GM19240 (cell line): ENCODE measurements around the gene PPP2R3A.
A peak's percentile ranks its signal among the peaks of the same experiment; 100 is the strongest.

ENCODE experiments used
- DNase-seq: peaks from one replicate; pipeline ENCODE4 v3.0.0; 2011; ENCODE audit warnings: low spot score; ENCODE audit not compliant: insufficient read length

The PPP2R3A gene

GRCh38 chr3:136194409-136195257 is 229.1 kb downstream of the PPP2R3A start:
- no peak for DNase-seq

DNA sequence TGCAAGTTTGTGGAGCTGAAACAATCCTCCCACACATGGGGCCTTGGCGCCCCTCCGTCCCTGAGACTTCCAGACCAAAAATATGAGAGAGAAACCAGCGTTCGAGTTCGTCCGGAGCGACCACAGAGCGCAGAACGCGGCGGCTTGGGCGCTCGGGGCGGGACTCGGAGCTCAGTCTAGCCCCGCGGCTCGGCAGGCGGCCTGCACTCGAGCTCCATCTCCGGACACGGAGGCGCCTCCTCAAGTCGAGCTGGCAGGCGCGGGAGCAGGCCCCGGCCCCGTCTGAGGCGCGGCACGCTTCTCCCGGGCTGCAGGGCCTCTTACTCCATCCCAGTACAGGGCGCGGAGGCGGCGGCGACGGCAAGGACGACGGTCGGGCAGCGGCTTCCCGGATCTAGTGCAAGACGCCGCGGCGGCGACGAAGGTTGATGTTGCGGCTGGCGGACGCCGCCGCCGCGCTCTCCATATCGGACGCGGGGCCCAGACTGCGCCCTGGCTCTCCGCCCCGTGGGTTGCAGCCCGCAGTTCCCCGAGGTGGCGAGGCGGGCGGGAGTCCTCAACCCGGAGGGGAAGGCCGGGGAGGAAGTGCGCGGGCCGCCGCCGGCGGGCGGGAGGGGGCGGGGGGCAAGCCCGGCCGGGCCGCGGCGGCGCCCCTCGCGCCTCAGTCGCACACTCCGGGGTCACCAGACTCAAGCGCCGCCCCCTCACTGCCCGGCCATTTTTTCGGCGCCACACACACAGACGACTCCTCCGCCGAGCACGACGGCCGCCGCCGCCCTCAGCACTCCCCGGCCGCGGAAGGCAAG is 229.9 kb downstream of the PPP2R3A start:
- DNase-seq, result peak; percentile 26

- DNase-seq, result no peak
Observed at GRCh38 chr3:136196064-136196400, 230.5 kb downstream of the PPP2R3A start, which contains the start of gene MSL2. TSS of gene MSL2 (minus strand) at chr3:136196335. CDS start at chr3:136195113, 1,222 bp downstream.

DNA sequence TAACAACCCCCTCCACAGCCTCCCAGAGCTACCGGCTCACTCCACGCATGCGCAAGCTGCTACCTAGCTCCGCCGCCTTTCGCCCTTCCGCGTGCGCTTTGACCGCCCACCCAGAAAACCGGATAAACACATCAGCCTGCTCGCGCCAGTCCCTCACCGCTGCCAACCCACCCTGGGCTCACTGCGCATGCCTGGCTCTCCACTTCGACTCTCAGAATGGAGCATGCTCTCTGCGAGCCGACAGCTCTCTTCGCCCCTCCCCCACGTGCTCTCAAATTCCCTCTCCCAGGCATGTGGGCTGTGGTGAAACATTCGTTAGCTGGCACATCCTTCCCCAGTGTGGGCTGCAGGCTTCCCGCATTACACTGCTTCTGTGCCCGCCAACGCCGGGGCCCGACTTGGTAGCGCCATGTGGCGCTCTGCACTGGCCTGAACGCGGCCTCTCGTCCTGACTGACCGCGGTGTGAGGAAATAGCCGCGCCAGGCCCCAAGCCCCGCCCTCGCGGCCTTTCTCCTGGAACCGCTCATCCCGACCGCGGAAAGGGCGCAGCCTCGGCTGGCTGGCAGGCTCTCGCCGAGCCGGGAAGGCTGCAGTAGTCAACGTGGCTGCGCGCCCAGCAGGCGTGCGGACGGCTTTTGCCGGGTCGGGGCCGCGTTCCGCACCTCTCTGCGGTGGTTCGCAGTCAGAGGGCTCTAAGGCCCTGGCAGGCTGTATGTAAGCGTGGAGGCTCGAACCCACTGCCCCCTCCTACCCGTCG is 231.1 kb downstream of the PPP2R3A start:
- peak; percentile 92 for DNase-seq

- DNase-seq, result no peak
Observed at GRCh38 chr3:136197159-136197793, 231.7 kb downstream of the PPP2R3A start.
